Large intestine (tissue), 3 donors: Measurements from ENCODE around the gene SUFU. TPM values are rescaled to one million over a fixed set of nuclear protein-coding genes. Genes with fewer than 3 reads are reported as not detected.

Source experiments
- DNase-seq, 2 donors: peaks; one replicate each; pipeline versions ENCODE4 v3.0.0 to v3.0.0-alpha.2; 2013
- H3K27ac ChIP-seq: one replicate; pipeline ENCODE4 v1.5.1; 2013; ENCODE audit warnings: low read length
- H3K27me3 ChIP-seq: 2 replicates; pipeline ENCODE4 v1.6.1; 2013; ENCODE audit warnings: low read length; ENCODE audit not compliant: control insufficient read depth, insufficient read depth
- H3K36me3 ChIP-seq: 2 replicates; pipeline ENCODE4 v1.6.1; 2013; ENCODE audit warnings: low read length; ENCODE audit not compliant: control insufficient read depth, insufficient read depth
- H3K4me1 ChIP-seq: one replicate; pipeline ENCODE4 v1.6.1; 2013; ENCODE audit warnings: low read length; ENCODE audit not compliant: control insufficient read depth, insufficient read depth
- H3K4me3 ChIP-seq: one replicate; pipeline ENCODE4 v1.5.1; 2013; ENCODE audit warnings: low read length
- H3K9me3 ChIP-seq: one replicate; pipeline ENCODE4 v1.6.1; 2013; ENCODE audit warnings: mild to moderate bottlenecking, low read depth, low read length, moderate library complexity; ENCODE audit not compliant: control insufficient read depth
- WGBS: methylation state at CpG from one replicate; pipeline ENCODE4 v1.1.5; 2013; ENCODE audit warnings: low lambda C conversion rate; ENCODE audit not compliant: insufficient coverage; 5-methylcytosine and 5-hydroxymethylcytosine counted together
- polyA plus RNA-seq: library from polyadenylated mRNA; unstranded; fragments of 120-200 nt; gene quantifications from one replicate; pipeline ENCODE4 v1.2.1, GENCODE V29; 2013

SUFU gene
- polyA plus RNA-seq, 1 donor = 12.9 TPM

GRCh38 chr10:102463983-102464382 lies 39.8 kb upstream of the SUFU start:
- H3K4me1 ChIP-seq = peaks cover 24% of the 10 kb centered on the region
- no peak overlapping the region for H3K4me3 ChIP-seq
- no peak overlapping the region for H3K27ac ChIP-seq
- H3K36me3 ChIP-seq = no peaks in the 10 kb centered on the region
- H3K27me3 ChIP-seq = peaks cover 12% of the 10 kb centered on the region
- no peaks in the 10 kb centered on the region for H3K9me3 ChIP-seq
- WGBS = no CpG with 5 or more reads among the region's 10 CpGs
- no peak for DNase-seq

GRCh38 chr10:102465466-102465865 lies 38.3 kb upstream of the SUFU start:
- H3K36me3 ChIP-seq = no peaks in the 10 kb centered on the region
- no peak overlapping the region for H3K4me3 ChIP-seq
- no peaks in the 10 kb centered on the region for H3K9me3 ChIP-seq
- WGBS = no CpG with 5 or more reads among the region's 3 CpGs
- DNase-seq = no peak
- peaks cover 24% of the 10 kb centered on the region for H3K4me1 ChIP-seq
- peaks cover 12% of the 10 kb centered on the region for H3K27me3 ChIP-seq
- H3K27ac ChIP-seq = no peak overlapping the region

GRCh38 chr10:102467318-102467717 lies 36.5 kb upstream of the SUFU start:
- Histone ChIP-seq H3K27ac (no peak overlapping the region), H3K4me1 (peaks cover 11% of the 10 kb centered on the region), H3K9me3 (no peaks in the 10 kb centered on the region), H3K4me3 (no peak overlapping the region), H3K36me3 (no peaks in the 10 kb centered on the region), H3K27me3 (peaks cover 6% of the 10 kb centered on the region)
- 79% methylated on average over 4 of the region's 6 CpGs for WGBS
- DNase-seq = no peak

GRCh38 chr10:102467971-102468438 lies 35.8 kb upstream of the SUFU start:
- Histone ChIP-seq H3K27ac (no peak overlapping the region), H3K4me1 (peaks cover 7% of the 10 kb centered on the region), H3K9me3 (no peaks in the 10 kb centered on the region), H3K27me3 (peaks cover 3% of the 10 kb centered on the region), H3K36me3 (no peaks in the 10 kb centered on the region), H3K4me3 (no peak overlapping the region)
- 40% methylated on average over 1 of the region's 6 CpGs for WGBS
- DNase-seq = peak in 1 of 2 donors; percentile 31

- no peak overlapping the region for H3K4me3 ChIP-seq
- peaks cover under 1% of the 10 kb centered on the region for H3K36me3 ChIP-seq
- no peak for DNase-seq
- WGBS = 72% methylated on average over 2 of the region's 9 CpGs
- no peaks in the 10 kb centered on the region for H3K27me3 ChIP-seq
- peaks cover 2% of the 10 kb centered on the region for H3K4me1 ChIP-seq
- no peak overlapping the region for H3K27ac ChIP-seq
- H3K9me3 ChIP-seq = no peaks in the 10 kb centered on the region
Observed at GRCh38 chr10:102468683-102469082, 35.1 kb upstream of the SUFU start.

- Histone ChIP-seq H3K27ac (no peak overlapping the region), H3K27me3 (no peaks in the 10 kb centered on the region), H3K4me1 (no peaks in the 10 kb centered on the region), H3K4me3 (no peak overlapping the region), H3K9me3 (no peaks in the 10 kb centered on the region), H3K36me3 (peaks cover 3% of the 10 kb centered on the region)
- WGBS = no CpG with 5 or more reads among the region's 36 CpGs
- DNase-seq = no peak
Observed at GRCh38 chr10:102470579-102471546, 32.9 kb upstream of the SUFU start.

GRCh38 chr10:102473445-102474331 lies 30.1 kb upstream of the SUFU start:
- Histone ChIP-seq H3K36me3 (peaks cover 5% of the 10 kb centered on the region), H3K9me3 (no peaks in the 10 kb centered on the region), H3K4me1 (no peaks in the 10 kb centered on the region), H3K27ac (no peak overlapping the region), H3K27me3 (no peaks in the 10 kb centered on the region), H3K4me3 (no peak overlapping the region)
- no CpG with 5 or more reads among the region's 27 CpGs for WGBS
- DNase-seq = no peak

GRCh38 chr10:102475451-102476040 lies 28.2 kb upstream of the SUFU start:
- WGBS = no CpG with 5 or more reads among the region's 9 CpGs
- no peak overlapping the region for H3K4me3 ChIP-seq

GRCh38 chr10:102476466-102477141 lies 27.2 kb upstream of the SUFU start:
- Histone ChIP-seq H3K9me3 (no peaks in the 10 kb centered on the region), H3K27me3 (no peaks in the 10 kb centered on the region), H3K4me1 (no peaks in the 10 kb centered on the region), H3K27ac (no peak overlapping the region), H3K4me3 (no peak overlapping the region), H3K36me3 (peaks cover 29% of the 10 kb centered on the region)
- DNase-seq = no peak
- WGBS = no CpG with 5 or more reads among the region's 9 CpGs

More at GRCh38 chr10:102475451-102476040, 28.2 kb upstream of the SUFU start:
- peaks cover 20% of the 10 kb centered on the region for H3K36me3 ChIP-seq
- H3K27ac ChIP-seq = no peak overlapping the region
- no peak for DNase-seq
- no peaks in the 10 kb centered on the region for H3K9me3 ChIP-seq
- no peaks in the 10 kb centered on the region for H3K4me1 ChIP-seq
- H3K27me3 ChIP-seq = no peaks in the 10 kb centered on the region
